Left ventricle myocardium superior (tissue), 1 donor: ENCODE measurements around the gene SLC16A14. TPM values are rescaled to one million over a fixed set of nuclear protein-coding genes. Genes with fewer than 3 reads are reported as not detected.

Experiments
- ATAC-seq: fragments of 200-7000 bp; cut with Tn5 transposase; one replicate; pipeline ENCODE4 v1.9.1; 2020; ENCODE audit warnings: mild to moderate bottlenecking, moderate library complexity
- DNase-seq: peaks from one replicate; pipeline ENCODE4 v3.0.0-alpha.2; 2020
- intact Hi-C: fragments of 100-400 bp; cut with micrococcal nuclease; formaldehyde crosslinking; loops from one replicate; pipeline ENCODE4 v1.11.0; 2022
- total RNA-seq: library from RNA; stranded (reverse); fragmentation: NEBNext Ultra II Directional; extraction: Animal tissue kit (Norgen Biotek cat#: 25700); gene quantifications from one replicate; pipeline ENCODE4 v1.2.1, GENCODE V29; 2021
- donor health status: DM: no; HTN: yes; CAD: no; lungs with severe emphysema.

SLC16A14 gene
- total RNA-seq, 1 donor from 2014 or later: 4.0 TPM

DNA sequence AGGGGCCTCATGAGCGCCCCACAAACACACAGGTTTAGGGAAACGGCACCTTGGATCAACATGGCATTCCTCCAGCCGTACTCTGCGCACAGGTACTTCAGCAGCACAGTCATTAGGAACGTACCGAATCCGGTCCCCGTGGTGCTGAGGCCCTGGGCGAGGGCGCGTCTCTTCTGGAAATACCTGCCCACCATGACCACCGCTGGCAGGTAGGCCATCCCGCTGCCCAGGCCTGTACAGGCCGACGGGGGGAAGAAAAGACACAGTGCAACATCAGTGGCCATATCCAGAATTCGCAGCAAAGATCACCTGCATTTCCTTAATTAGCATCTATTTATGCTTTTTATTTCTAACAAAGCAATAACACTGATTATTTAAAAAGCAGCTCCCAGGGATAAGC is 22.2 kb downstream of the SLC16A14 start:
- DNase-seq (no peak), ATAC-seq (no peak)
- intact Hi-C loops: no loop called here

DNA sequence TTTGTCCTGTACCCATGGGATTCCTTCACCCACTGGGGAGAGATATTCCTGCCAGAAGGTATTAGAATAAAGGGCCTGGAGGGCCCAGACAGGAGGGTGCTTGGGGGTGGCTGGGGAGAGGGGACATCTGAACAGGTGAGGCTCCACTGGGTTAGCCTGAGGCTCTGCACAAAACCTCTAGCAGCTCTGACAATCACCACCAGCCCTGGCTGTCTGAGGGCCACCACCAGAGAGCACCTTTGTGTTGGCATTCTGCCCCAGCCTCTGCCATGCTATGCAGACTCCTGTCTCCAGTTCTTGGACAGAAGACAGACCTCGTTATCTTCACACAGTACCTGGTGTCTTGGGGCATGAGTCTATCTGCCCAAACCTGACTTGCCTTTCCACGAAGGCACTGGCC is 25.3 kb downstream of the SLC16A14 start:
- ATAC-seq: peak; percentile 26
- no peak for DNase-seq
- intact Hi-C loops: no loop called here

DNA sequence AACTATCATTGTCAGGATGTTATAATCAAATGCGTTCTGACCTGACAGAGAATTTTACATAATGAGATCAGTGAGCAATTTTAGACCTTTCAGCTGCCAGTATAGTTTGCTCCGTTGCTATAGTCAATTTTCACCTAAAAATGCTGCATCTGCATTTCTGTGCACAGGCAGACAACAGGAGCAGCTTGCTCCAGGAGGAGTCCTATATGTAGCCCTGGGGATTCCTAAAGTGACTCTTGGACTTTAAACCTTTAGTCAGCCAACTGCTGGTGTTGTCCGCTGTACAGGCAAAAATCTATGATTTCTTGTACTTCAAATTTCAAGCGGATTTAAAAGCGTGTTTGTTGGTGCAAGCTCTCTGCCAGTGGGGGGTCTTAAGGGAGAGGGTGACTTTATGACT is 25.7 kb downstream of the SLC16A14 start:
- no peak for ATAC-seq
- intact Hi-C loops: no loop called here
- no peak for DNase-seq

DNA sequence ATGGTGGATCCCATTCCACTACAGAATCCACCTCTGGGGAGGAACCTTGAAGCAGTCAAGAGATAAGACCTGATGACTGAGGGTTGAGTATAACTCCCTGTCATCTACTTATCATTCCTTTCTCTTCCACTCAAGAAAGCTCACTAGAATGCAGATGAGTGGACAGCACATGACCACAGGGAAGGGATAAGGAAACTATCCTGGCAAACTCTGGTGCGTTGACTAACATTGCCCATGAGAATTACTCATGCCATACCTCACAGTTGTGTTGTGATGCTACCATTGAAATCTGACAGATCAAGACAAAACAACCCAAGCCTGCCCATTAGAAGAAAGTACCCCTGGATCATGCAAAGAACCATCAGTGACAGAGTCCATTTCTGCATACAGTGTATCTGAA is 26.5 kb downstream of the SLC16A14 start:
- no peak for DNase-seq
- intact Hi-C loops: no loop called here
- no peak for ATAC-seq

DNA sequence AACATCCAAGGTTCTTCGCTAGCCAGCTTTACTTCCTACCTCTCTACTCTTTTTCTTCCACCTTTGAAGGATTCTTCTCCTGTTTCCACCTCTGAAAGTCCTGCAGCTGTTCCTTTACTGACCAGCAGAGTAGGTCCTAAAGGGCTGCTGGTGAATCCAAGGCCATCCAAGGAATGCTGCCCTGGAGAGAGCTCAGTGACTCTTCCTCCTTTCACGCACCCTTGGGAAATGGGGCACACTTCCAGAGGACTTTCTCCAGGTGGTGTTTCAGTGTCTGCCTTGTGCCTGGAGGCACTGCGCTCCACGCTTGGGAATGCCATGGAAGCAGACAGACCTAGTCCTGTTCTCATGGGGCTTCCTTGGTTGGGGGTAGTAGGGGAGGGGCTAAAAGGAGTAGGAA is 45.4 kb downstream of the SLC16A14 start:
- intact Hi-C loops: no loop called here
- ATAC-seq (no peak), DNase-seq (no peak)

DNA sequence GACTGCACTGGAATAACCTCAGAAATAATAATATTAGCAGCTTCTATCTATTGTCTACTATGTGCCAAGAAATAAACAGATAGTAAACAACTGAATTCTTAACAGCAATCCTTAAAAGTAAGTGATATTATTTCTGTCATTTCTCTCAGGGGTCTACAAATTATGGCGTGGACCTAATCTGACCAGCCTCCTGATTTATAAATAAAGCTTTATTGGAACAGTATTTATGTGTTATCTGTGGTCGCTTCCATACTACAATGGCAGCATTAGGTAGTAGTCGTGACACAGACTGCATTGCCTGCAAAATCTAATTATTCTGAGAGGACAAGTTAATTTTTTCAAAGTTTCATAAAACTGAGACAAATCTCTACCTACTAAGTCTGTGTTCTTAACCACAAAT is 49.0 kb downstream of the SLC16A14 start:
- ATAC-seq: no peak
- DNase-seq: no peak
- intact Hi-C loops: no loop called here

DNA sequence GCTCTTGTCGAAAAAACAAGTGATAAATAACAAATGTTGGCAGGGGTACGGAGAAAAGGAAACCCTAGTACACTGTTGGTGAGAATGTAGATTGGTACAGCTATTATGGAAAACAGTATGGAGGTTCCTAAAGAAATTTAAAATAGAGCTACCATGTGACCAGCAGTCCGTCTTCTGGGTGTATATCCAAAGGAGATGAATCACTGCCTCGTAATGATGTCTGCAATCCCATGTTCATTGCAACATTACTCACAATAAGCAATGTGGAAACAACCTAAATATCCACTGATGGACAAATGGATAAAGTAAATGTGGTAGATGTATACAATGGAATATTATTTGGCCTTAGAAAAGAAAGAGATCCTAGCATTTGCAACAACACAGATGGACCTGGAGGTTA is 50.6 kb downstream of the SLC16A14 start:
- ATAC-seq (no peak), DNase-seq (no peak)
- intact Hi-C loops: no loop called here

DNA sequence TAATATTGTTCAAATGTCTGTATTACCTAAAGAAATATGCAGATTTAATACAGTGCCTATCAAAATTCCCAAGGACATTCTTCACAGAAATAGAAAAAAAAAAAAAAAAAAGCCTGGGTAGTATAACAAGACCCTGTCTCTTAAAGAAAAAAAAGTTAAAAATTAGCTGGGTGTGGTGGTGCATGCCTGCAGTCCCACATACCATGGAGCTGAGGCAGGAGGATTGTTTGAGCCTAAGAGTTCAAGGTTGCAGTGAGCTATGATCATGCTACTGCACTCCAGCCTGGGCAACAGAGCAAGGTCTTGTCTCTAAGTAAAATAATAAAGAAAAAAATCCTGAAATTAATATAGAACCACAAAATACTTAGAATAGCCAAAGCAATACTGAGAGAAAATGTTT is 51.9 kb downstream of the SLC16A14 start:
- intact Hi-C loops: no loop called here
- ATAC-seq (no peak), DNase-seq (no peak)

DNA sequence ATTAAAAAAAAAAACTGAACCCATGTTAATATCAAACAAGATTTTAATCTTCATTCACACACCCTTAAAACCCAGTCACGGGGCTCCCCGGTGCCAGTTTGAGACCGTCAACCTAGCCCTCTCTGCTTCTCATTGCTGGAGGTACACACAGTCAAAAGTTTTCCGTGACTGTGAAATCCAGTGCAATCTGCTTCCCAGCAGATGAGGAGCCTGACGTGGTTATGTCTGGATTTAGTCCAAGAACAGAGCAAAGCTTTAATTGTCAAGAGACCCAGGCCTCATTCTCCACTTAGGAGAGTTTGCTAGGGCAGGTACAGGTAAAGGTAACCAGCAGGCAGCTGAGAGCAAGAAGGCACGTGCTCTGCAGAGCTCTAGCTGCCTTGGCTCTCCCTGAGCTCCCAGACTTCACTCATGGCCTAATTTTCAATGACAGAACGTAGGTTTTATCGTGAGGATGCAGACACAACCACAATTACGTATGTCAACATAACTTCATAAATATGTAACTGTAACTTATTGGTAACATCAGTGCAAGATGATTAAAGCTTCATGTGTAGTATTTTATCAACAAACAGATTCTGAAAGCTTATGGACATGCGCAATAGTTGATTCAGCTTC is 56.3 kb downstream of the SLC16A14 start:
- DNase-seq (no peak), ATAC-seq (no peak)
- intact Hi-C loops: no loop called here

DNA sequence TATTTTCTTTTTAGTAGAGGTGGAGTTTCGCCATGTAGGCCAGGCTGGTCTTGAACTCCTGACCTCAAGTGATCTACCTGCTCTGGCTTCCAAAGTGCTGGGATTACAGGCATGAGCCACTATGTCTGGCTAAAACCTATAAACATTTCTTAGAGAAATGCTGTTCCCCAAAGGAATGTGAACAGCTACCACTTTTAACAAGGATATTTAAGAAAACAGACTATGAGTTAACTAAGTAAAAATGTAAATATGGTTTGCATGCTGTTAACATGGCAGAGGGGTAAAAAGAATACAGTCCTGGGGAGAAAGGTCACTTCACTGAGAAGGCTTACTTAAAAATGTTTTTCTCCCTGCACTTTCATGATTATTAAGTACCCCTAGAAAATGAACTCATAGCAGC is 57.1 kb downstream of the SLC16A14 start:
- DNase-seq (no peak), ATAC-seq (no peak)
- intact Hi-C loops: no loop called here

DNA sequence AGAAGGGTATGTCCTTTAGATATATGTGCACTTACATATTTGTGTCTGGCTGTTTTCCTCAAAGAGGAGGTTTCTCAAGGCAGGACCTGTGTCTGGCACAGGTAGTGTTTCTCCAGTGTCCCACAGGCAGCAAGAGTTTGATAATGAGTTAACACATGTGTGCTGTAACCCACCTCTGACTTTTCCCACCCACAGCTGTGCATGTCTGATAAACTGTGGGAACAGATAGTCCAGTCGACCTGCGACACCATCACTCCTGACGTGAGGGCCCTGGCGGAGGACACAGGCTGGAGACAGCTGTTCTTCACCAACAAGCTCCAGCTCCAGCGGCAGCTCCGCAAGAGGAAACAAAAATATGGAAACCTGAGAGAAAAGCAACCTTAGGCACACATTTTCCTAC is 58.2 kb downstream of the SLC16A14 start:
- intact Hi-C loops: no loop called here
- DNase-seq (no peak), ATAC-seq (no peak)

DNA sequence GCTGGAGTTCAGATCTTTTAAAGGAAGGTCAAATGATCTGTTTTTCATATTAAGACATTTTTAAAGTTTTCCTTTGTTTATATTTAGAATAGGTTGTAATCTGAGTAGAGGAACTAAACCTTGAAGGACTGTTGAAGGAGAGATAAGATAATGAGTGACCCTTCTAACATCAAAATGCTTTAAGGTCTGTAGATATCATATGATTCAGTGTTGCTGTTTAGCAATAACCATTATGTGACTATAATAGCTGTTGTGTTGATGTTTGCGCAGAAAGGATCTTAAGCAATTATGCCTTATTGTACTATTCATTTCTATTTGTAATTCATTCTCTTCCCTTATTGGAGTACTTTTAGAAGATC is 60.0 kb downstream of the SLC16A14 start:
- intact Hi-C loops: loop anchor here (2.0 to 5.0 kb wide), 2 partner anchors 159 to 602 kb away; no protein-coding TSS in a partner anchor
- ATAC-seq (no peak), DNase-seq (no peak)

DNA sequence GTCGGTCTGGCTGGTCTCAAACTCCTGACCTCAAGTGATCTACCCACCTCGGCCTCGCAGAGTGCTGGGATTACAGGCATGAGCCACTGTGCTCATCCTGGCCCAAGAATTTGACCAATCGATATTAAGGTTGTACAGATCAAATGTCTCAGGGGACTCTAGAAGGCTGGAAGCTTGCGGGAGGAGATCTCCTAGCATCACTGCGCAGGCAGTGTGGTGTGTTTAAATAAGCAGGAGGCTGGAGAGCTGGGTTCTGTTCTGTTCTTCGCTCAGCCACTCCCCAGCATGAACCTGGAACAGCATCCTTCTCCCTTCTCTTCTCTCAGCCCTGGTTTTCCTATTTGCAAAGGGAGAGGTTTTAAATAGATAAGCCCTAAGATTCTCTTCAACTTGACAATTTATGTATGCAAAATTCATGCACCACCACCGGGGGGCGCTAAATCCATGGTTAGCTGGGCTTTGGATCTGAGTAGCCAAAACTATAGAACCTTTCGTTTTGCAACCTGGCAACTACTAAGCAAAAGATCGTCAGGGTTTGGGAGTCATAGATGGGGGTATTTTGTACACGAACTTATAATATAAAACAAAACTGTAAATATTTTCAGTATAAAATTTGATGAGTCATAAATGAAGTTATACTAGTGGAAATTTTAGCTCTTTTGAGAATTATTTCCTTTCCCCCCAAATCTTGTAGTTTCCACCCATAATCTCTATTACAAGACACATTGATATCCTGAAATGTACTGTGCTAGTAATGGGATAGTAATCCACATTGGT is 60.6 kb downstream of the SLC16A14 start:
- intact Hi-C loops: loop anchor here (2.0 to 5.0 kb wide), 2 partner anchors 159 to 603 kb away; no protein-coding TSS in a partner anchor
- DNase-seq (peak; percentile 83), ATAC-seq (peak; percentile 68)

DNA sequence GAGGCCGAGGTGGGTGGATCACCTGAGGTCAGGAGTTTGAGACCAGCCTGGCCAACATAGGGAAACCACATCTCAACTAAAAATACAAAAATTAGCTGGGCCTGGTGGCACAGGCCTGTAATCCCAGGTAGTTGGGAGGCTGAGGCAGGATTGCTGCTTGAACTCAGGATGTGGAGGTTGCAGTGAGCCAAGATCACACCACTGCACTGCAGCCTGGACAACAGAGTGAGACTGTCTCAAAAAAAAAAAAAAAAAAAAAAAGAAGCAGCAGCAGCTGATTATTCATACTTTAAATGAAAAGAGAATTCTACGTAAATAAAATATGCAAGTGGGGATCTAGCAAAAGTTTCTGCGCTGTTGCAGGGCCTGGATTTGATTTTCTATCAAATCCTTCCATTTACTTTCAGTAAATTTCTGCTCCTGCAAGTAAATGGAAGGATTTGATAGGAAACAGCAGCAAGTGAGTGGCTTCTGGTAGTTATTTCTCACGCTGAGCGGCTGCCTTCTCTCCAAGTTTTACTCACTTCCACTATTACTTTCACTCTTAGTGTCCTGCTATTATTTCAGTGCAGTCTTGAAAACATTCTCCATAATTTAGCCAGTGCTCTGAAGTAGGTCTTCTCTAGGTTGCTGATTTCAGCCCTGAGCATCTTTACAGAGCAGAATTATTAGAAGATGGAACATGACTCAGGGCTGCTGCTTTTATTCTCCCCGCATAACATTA is 68.4 kb downstream of the SLC16A14 start:
- intact Hi-C loops: no loop called here
- DNase-seq: no peak
- ATAC-seq: no peak

DNA sequence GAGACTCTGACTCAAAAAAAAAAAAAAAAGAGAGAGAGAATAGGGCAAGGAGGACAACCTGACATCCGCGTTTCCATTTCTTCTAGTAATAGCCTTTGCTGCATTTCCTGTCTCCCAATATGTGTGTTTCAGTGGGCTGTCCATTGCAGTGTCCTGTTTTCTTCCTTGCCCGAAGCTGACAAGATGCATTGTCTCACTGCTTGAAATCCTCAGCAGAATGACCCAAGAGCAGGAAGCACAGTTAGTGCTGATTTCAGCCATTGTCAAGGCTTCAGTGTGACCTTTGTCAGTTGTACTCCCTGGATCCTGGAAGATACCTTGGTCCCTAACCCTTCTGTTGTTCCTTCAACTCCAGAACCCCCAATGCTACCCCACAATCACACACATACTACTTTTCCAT is 71.2 kb downstream of the SLC16A14 start:
- intact Hi-C loops: no loop called here
- ATAC-seq: no peak

DNA sequence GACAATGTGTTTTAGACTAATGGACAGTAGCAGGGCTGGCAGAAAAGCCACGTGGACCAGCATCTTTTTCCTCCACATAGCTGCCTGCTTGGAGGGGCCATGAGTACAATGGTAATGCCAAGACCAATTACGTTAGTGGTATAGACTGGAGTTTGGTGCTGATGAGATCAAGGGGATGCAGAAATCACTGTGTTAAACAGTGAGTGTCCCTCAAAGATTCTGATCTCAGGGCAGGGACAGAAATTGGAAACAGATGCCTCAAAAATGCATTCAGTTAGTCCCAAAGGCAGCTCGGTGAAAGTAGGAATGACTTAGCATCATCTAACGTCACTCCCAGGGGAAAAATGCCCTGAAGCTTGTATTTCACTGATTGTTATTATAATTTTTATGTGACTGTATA is 72.4 kb downstream of the SLC16A14 start:
- ATAC-seq (no peak), DNase-seq (no peak)
- intact Hi-C loops: no loop called here

More for the DNA sequence above, 71.2 kb downstream of the SLC16A14 start:
- DNase-seq: no peak

DNA sequence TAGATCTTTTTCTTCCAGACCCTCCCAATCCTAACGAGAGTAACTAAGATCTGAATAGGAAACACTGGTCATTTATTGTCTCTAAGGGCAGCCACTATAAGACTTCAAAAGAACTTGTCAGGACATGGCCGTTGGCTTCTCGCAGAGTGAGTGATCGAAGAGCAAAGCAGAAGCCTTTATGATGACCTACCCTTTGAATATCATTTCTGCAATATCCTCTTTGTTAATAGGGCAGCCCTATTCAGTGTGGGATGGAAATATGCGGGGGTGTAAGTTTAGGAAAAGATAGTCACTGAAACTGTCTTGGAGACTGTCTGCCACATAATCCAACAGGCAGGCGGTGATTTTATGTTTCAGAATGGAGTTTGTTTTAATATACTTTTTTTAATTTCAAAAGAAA is 75.5 kb downstream of the SLC16A14 start:
- no peak for DNase-seq
- intact Hi-C loops: no loop called here
- ATAC-seq: no peak
